ENCODE data around the gene GPR75.

DNA sequence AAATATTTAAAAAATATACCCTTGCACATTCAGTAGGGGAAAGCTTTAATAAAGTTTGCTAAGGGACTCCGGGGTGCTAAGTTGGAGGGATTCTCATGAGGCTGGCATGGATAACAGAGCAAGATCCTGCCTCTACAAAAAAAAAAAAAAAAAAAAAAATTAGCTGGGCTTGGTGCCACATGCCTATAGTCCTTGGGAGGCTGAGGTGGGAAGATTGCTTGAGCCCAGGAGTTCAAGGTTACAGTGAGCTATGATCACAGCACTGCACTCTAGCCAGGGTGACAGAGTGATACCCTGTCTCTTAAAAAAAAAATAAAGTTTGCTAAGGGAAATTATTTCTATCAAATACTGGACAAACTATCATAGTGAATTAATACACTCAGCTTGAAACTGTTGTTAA lies 17.3 kb upstream of the GPR75 start:
- TF ChIP-seq POLR2AphosphoS5 (IDR thresholded peaks at IDR 0.05; ENCODE audit: low read depth, low read length) (no peak), TAF1 (IDR thresholded peaks at IDR 0.05; ENCODE audit: borderline replicate concordance, insufficient read depth, low read length) (no peak)
- TF ChIP-seq, protein P1, sequence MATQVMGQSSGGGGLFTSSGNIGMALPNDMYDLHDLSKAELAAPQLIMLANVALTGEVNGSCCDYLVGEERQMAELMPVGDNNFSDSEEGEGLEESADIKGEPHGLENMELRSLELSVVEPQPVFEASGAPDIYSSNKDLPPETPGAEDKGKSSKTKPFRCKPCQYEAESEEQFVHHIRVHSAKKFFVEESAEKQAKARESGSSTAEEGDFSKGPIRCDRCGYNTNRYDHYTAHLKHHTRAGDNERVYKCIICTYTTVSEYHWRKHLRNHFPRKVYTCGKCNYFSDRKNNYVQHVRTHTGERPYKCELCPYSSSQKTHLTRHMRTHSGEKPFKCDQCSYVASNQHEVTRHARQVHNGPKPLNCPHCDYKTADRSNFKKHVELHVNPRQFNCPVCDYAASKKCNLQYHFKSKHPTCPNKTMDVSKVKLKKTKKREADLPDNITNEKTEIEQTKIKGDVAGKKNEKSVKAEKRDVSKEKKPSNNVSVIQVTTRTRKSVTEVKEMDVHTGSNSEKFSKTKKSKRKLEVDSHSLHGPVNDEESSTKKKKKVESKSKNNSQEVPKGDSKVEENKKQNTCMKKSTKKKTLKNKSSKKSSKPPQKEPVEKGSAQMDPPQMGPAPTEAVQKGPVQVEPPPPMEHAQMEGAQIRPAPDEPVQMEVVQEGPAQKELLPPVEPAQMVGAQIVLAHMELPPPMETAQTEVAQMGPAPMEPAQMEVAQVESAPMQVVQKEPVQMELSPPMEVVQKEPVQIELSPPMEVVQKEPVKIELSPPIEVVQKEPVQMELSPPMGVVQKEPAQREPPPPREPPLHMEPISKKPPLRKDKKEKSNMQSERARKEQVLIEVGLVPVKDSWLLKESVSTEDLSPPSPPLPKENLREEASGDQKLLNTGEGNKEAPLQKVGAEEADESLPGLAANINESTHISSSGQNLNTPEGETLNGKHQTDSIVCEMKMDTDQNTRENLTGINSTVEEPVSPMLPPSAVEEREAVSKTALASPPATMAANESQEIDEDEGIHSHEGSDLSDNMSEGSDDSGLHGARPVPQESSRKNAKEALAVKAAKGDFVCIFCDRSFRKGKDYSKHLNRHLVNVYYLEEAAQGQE (IDR thresholded peaks at IDR 0.05; ENCODE audit: insufficient read depth in 1 of 2, low read depth in 2 of 2, low read length in 2 of 2) = no peak
